Measurements from ENCODE around the gene ATXN1.
"Not testable (repeated sequence)": the region's sequence is repeated elsewhere in the genome, so short reads cannot be mapped to it uniquely, and the experiment has no call there.

The ATXN1 gene

DNA sequence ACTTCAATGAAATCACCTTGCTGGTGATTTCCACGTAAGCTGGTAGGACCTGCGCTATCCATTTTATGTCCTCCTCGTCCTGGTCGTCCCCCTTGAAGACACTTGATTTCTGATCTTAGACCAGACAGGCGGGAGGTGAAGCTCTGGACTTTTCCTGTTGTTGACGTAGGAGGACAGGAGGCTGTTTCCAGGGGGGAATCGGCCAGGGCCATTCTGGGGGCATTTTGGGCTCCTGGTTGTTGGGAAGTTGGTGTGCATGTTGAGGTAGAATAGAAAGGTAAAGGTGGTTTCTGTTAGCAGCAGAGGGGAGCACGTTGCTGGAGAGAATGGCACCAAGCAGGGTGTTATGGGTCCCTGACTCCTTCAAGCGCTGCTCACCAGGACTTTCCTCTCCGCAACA is 466.9 kb downstream of the ATXN1 start:
- no peak for DNase-seq (ENCODE audit: low read depth in 3 of 3, low spot score in 1 of 3)

DNA sequence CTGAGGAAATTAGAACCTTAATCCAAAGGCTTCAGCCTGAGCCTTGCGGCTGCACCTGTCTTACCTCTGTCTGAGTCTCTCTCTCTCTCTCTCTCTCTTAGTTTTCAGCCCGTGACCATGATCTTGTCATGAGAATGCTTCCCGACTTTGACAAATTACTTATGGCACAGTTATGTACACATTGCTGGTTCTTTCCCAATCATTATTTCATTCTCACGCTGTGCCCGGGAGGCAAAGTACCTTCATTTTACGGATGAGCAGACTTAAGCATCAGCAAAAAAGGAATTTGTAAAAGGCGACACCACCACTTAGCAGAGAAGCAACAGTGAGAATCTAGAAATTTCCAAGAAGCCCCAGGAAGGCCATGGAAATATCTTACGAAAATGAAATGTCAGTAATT is 468.3 kb downstream of the ATXN1 start:
- DNase-seq (ENCODE audit: low read depth in 3 of 3, low spot score in 1 of 3) = no peak

DNA sequence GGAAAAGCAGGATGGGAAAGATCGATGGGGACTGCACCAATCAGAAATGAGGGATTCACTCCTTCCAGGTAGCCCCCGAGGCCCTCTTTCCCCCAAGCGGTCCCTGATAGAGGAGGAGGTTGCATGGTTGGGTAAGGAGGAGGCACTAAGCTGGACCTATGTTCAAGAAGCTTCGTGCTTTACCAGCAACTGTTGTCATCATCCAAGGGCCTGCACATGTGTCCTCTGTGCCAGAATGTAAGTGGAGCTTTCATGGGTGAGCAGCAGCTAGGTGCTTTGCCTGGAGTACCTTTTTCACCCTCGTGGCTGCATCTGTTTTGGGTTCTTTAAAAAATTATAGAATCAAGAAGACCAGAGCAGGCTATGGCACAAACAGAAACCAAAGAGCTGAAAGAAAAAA is 468.8 kb downstream of the ATXN1 start:
- DNase-seq (ENCODE audit: low read depth in 3 of 3, low spot score in 1 of 3) = no peak

DNA sequence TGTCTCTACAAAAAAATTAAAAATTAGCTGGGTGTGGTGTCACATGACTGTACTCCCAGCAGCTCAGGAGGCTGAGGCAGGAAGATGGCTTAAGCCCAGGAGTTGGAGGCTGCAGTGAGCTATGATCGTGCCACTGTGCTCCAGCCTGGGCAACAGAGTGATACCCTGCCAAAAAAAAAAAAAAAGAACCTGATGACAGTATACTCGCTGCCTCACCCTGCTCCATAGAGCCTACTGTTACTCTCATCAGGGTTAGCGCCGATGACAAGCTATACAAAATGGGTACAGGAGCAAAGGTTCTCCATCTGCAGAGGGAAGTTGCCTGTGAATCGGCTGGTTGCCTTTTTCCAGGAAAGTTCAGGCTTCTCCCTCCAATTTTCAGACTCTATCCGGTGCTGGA is 469.5 kb downstream of the ATXN1 start:
- DNase-seq (ENCODE audit: low read depth in 3 of 3, low spot score in 1 of 3) = no peak

DNA sequence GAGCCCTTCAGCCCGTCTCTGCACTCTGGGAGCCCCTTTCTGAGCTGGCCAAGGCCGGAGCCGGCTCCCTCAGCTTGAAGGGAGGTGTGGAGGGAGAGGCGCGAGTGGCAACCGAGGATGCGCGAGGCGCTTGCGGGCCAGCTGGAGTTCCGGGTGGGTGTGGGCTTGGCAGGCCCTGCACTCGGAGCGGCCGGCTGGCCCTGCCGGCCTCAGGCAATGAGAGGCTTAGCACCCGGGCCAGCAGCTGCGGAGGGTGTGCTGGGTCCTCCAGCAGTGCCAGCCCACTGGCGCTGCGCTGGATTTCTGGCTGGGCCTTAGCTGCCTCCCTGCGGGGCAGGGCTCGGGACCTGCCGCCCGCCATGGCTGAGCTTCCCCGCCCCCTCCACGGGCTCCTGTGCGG is 473.1 kb downstream of the ATXN1 start:
- no peak for DNase-seq (ENCODE audit: low read depth in 3 of 3, low spot score in 1 of 3)

DNA sequence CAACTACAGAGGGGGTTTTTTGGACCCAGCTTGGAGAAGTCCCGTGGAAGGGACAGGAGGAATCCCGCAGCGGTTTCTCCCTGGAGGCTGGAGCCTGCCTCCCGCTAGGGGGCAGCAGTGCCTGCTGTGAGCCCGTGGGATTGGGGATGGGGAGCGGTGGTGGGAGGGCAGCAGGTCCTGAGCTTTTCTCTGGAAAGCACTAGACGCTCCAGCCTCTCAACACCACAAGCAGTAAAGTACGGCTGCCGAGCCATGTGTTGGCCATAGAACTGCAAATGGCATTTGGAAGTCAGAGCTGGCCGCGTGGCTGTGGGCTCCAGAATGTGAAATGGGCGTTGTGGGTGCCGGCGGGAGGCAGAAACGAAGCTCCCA is 475.1 kb downstream of the ATXN1 start:
- DNase-seq (ENCODE audit: low read depth in 3 of 3, low spot score in 1 of 3) = no peak

DNA sequence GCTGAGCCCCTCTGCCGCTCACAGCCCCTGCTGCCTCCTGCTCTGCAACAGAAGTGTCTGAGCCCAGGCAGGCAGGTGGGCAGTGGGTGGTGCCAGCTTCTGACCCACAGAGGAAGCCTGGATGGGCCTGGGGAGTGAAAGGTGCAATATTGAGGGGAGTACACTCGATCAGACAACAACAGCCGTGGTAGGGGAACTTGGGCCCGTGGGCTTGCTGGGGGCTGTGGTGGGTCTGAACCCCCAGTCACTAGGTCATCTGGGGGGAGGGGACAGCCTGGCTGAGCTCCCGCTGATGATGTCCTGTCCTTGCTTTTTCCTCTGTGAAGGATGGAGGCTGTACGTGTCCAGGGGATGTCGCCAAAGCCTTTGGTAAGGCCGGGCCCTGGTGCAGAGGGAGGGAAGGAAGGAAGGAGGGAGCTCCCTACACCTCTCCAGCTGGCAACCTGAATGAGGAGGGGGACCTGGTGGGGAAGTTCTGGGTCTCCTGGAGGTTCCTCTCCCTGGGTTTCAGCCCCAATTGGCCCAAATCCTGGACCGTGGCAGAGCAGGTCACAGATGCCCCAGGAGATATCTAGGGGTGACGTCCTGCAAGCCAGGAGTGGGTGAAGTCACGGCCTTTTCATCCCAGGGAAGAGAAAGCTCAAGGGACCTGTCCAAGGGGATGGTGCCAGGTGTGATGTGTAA is 475.7 kb downstream of the ATXN1 start:
- no peak for DNase-seq (ENCODE audit: low read depth in 3 of 3, low spot score in 1 of 3)

DNA sequence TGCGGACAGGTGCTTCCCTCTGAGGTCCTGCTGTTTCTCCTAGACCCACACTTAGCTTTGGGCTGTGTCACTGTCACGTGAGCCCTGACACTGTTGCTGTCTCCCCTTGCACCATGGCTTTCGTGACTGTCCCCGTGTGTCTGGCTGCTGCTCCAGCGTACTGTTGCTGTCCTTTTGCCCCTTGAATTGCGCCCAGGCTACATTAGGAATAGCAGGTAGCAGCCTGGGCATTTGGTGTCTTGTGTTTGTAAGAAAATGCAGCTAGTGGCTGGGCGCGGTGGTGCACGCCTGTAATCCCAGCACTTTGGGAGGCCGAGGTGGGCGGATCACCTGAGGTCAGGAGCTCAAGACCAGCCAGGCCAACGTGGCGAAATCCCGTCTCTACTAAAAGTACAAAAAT is 476.8 kb downstream of the ATXN1 start:
- DNase-seq (ENCODE audit: low read depth in 3 of 3, low spot score in 1 of 3) = no peak

DNA sequence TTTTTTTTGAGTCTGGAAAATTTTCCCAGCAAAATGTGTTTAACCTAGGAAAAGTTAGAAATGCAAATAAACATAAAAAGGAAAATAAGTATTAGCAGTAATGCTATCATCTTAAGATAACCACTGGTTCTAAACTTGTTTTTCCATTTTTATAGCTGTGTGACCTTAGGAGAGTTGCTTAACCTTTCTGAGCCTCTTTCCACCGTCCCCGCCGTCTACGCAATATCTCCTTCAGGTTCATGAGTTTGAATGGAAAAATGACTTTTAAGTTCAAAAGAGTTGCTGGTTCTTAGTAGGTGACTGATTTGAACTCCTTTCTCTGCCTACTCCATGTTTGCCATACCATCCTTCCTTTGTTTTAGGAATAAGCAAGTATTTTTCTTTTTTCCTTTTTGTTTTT is 478.9 kb downstream of the ATXN1 start:
- no peak for DNase-seq (ENCODE audit: low read depth in 3 of 3, low spot score in 1 of 3)

DNA sequence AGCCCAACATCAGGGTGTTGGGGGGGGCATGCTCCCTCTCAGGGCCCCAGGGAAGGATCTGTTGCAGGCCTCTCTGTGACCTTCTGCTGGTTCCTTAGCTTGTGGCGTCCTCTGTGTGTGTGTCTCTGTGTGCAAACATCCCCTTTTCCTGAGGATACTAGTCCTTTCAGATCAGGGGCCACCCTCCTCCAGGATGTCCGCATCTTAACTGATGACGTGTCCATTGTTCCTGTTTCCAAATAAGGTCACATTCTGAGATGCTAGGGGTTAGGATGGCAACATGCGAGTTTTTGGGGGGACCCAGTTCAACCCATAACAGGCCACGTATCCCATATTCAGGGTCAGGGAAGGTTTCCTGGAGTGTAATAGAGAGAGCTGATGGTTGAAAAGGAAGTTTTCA is 482.0 kb downstream of the ATXN1 start:
- no peak for DNase-seq (ENCODE audit: low read depth in 3 of 3, low spot score in 1 of 3)

DNA sequence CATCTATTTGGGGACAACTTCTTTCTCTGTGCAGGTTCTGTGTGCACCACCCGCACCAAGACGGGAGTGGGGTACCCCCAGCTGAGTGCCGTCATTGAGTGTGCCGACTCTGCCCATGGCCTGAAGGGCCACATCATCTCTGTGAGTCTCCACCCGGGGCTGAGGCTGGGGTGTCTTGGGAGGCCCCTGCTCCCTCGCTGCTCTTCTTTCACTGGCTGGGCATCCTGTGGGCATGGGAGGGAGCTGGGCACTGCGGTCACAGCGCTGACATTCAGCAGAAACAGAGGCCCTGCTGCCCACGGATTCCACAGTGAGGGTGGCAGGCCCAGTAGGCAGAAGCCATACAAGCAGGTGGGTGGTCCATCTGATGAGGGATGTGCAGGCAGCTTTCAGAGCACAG is 482.5 kb downstream of the ATXN1 start:
- DNase-seq (ENCODE audit: low read depth in 3 of 3, low spot score in 1 of 3) = no peak

DNA sequence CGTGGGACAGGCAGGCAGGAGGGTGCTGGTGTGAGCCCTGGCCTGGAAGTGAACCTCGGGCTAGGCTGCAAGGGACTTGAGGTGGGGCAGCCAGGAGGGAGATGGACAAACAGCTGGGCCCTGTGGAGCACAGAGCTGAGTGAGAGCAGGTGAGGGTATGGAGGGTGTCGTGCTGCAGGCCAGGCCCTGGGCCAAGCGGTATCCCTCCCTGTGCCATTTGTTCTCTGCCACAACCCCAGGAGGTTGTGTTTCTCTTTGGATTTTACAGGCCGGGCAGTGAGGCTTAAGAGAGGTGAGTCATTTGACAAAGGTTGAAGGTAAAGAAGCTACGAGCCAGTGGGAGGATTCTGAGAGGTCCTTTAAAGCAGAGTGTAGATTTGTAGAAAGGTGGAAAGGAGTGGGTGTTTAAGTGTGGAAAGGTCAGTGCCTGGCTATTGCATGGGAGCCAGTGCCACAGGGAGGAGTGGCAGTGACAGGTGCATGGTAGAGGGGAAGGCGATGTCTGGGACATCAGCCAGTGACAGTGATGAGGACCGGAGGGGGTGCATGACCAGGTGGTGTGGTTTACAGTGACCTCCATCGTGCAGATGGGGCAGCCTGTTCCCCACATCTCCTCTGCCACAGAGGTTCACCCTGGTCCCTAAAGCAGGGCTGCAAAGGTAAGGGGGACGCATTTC is 483.1 kb downstream of the ATXN1 start:
- DNase-seq (ENCODE audit: low read depth in 3 of 3, low spot score in 1 of 3) = no peak

DNA sequence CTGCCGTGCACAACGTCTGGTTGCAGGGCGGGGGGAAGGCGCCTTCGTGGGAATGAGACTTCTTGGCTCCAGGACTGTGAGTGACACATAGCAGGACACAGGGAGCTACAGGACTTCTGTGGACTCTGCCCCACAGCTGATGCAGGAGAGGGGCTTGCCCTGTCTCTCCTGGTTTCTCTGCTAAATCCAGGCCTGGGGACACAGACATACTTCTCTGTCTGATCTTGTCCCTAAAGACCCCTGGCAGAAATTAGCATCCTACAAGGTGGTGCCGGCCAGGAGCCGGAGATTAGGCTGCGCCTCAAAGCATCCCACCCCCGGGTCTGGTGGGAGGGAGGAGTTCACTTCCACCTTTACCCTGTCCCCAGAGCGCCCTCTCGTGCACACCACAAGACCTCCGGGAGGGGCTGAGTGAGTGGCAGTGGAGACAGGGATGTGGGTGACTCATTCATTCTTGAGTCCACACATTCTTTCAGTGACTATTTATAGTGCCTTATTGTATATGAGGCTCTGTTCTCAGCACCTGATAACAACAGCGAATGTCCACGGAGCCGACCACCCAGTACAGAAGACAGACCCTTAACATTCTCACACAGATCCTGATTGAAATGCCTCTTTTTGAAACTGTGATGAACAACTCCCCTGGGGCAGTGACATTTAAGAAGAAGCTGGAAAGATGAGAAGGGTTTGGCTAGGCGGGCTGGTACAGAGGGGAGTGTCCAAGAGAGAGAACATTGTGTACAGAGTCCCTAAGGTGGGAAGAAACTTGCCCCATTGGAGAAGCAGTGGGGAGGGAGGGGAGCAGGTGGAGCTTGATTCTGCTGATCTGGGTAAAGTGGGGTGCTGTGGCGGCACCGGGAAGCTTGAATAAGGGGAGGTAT is 483.9 kb downstream of the ATXN1 start:
- no peak for DNase-seq (ENCODE audit: low read depth in 3 of 3, low spot score in 1 of 3)

DNA sequence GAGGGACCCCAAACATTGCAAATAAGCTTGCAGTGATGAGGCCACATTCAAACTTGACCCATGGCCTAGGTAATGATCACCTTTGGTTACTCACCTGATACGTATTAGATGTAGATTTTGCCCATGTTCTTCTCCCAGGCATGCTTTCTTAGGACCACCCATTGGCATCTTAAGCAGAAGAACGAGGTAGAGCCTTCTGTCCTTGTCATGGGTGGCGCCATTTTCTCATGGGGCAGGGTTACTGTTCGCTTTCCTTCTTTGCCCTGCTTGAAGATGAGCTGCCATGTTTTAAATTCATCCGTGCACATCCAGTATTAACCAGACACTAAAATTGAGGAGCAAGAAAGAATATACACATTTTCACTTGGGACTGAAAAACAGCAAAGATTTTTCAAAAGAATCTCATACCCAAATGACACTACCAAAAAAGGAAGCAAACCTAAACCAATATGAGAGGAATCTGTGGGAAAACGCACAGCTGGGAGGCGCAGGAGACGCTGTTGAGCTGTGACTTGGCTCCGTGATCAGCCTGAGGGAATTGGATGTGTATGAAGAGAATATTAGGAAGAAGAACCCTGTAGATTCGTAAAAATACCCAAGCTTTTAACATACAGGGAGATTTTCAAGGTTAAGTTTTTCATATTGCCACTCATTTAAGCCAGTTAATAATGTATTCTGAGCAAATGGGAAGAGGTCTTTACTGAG is 486.2 kb downstream of the ATXN1 start:
- no peak for DNase-seq (ENCODE audit: low read depth in 3 of 3, low spot score in 1 of 3)

DNA sequence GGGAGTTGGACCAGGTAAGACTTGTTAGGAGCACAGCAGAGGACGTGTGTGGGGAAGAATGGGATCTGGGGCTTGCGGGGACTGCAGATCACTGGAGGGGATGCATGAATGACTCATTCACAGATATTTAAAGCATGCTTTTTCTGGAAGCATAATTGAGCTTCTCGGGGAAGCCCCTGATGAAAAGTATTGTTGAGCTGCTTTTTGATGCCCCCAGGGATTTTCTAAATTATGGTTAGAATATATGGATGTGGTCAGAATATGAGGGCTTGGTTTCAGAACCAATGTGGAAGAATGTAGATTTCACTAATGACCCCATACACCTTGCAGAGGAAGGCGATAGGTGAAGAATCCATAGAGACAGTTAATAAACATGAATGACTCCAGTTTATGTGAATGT is 486.8 kb downstream of the ATXN1 start:
- no peak for DNase-seq (ENCODE audit: low read depth in 3 of 3, low spot score in 1 of 3)

DNA sequence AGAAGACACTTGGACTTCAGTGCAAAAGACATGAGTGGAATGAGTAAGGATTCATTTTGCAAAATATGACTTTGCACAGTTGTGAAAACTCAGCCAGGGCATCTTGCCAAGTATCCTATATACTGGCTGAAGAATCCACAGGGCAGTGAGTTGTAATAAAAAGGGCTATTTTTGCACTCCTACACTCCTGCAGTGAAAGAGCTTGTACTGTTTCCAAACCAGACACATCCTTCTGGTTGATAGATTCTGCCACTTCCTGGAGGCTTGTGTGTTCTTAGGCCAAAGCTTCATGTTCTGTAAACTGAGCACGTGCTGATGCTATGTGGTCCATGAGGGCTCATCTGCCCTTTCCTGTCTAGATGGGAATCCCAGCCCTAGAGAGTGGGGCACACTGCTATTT is 488.0 kb downstream of the ATXN1 start:
- no peak for DNase-seq (ENCODE audit: low read depth in 3 of 3, low spot score in 1 of 3)

DNA sequence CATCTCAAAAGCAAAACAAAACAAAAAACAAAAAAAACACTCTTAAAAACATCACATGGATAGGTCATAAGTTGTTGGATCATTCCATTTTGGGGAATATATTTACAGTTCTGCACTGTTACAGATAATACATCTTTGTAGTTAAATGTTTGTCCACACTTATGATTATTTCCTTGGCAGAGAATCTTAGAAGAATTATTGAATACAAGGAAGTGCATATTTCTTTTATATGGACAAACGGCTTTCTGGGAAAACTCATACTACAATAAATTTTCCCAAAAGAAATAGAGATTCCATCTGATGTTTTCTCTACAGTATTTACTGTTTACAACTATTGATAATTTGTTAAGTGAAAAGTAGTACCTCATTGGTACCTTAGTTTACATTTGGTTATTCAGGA is 489.1 kb downstream of the ATXN1 start:
- DNase-seq (ENCODE audit: low read depth in 3 of 3, low spot score in 1 of 3) = no peak

DNA sequence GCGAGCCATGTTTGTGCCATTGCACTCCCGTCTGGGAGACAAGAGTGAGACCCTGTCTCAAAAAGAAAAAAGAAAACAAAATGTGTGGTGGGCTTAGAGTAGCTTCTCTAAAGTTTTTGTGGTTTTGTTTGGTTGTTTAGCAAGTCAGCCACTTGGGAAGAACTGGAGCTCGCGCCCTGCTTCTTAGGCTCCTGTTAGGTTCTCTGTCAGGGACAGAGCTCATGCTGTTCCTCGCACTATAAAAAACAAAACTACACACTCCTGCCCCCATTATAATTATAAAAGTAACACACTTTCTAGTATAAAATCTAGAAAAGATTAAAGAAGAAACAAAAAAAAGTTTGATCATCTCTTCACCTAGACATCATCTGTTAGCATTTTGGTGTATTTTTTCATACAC is 489.8 kb downstream of the ATXN1 start:
- DNase-seq (ENCODE audit: low read depth in 3 of 3, low spot score in 1 of 3) = no peak

DNA sequence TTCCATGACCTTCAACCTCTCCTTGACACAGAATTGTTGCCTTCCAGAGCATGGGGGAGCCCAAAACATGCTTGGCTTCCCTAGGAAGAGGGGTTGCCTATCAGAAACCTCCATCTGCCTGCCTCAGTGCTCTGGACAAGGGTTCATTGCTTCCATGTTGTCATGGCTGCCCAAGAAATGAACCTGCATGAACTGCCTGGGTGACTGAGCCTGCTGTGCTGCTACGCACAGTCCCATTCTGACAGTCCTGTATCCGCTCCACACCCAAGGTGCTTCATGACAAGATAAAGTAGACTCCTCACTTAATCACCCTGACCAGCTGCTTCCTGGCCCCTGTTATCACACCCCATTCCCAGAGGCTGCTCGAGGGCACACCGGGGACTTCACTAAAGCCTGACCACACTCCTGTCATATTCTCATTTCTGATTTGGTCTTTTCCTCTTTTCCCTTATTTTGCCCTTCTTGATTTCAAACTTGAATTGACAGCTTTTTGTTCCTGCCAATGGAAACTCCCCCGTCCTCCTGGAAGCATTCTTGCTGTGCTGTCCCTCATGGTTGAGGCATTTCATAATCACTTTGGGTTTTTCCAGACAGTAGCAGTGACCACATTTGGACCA is 491.0 kb downstream of the ATXN1 start:
- no peak for DNase-seq (ENCODE audit: low read depth in 3 of 3, low spot score in 1 of 3)

DNA sequence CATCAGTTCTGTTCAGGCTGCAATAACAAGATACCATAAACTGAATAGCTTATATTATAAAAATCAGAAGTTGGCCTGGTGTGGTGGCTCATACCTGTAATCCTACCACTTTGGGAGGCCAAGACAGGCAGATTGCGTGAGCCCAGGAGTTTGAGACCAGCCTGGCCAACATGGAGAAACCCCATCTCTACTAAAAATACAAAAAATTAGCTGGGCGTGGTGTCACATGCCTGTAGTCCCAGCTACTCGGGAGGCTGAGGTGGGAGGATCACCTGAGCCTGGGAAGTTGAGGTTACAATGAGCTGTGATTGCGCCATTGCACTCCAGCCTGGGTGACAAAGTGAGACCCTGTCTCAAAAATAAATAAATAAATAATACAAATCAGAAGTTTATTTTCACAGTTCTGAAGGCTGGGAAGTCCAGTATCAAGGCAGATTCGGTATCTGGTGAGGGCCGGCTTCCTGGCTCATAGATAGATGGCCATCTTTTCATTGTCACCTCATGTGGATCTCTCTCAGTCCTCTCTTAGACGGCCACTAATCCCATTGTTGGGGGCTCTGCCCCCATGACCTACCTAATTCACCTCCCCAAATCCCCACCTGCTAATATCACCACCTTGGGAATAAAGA is 491.7 kb downstream of the ATXN1 start:
- not testable (repeated sequence) for DNase-seq (ENCODE audit: low read depth in 3 of 3, low spot score in 1 of 3)

Measured in stimulated activated CD4-positive, alpha-beta T cell treated with anti-CD3 and anti-CD28 coated beads, TNF-alpha, amount 100 ng/mL, for 1 hour (primary cell).